HG03196 (cell line): ENCODE results near the gene POLDIP2.

Experiments
- ATAC-seq: cut with Tn5 transposase; IDR thresholded peaks from one replicate; pipeline ENCODE4 v1.9.1; 2021; ENCODE audit not compliant: unreplicated experiment

Gene POLDIP2, protein sequence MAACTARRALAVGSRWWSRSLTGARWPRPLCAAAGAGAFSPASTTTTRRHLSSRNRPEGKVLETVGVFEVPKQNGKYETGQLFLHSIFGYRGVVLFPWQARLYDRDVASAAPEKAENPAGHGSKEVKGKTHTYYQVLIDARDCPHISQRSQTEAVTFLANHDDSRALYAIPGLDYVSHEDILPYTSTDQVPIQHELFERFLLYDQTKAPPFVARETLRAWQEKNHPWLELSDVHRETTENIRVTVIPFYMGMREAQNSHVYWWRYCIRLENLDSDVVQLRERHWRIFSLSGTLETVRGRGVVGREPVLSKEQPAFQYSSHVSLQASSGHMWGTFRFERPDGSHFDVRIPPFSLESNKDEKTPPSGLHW

GRCh38 chr17:28357061-28357900 lies at the start of gene POLDIP2:
Gene POLDIP2, minus strand, starts transcription at chr17:28357527. Its CDS starts 79 bp downstream, at chr17:28357448.
- ATAC-seq, result peak; percentile 95

DNA sequence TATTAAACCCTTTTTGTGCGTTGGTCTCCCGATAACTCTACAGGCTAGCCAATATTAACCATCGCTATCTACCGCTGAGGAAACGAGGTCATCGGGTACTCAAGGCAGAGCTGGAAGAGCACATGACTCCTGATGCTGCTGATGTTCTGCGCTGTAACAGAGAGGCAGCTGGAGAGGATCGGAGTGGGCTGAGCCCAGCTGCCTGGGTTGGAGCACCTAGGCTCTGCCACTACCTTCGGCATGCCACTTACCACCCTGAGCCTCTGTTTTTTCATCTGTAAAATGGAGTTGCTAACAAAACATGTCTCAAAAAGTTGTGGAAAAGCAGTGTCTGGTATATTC lies 49.1 kb upstream of the POLDIP2 start:
- ATAC-seq, result no peak

GRCh38 chr17:28405632-28406472 lies 48.5 kb upstream of the POLDIP2 start, which contains the start of gene SLC46A1:
Gene SLC46A1, minus strand, starts transcription at chr17:28406212. Its CDS starts 98 bp downstream, at chr17:28406114.
- peak; percentile 46 for ATAC-seq

DNA sequence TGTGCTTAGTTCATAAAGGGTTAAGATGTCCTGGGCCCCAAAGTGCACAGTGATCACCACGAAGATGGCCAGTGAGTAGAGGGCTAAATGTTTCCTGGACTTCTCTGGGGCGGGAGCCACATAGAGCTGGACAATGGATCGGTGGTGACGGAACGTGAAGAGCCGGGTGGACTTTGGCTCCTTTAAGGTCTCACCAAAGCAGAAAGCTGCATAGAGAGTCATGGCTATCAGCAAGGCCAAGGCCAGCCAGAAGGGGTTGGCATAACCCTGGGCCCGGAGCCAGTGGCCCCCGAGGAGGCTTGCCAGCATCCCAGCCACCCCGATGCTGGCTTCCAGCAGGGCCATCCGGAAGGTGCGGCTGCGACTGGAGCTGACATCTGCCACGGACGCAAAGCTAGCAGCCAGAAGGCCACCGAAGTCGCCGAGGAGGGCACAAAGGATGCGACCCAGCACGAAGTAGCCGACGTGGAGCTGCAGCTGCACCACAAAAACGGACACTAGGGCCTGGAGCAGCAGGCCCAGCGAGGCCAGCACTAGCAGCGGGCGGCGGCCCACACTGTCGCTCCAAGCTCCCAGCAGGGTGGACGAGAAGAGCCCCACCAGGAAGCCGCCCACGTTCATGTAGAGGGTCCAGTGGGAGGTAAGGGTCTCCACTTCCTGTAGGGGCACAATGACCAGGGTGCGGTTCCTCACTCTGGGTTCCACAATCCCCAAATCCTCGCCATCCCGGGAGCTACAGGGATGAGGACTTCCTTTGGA lies 47.7 kb upstream of the POLDIP2 start:
- no peak for ATAC-seq

DNA sequence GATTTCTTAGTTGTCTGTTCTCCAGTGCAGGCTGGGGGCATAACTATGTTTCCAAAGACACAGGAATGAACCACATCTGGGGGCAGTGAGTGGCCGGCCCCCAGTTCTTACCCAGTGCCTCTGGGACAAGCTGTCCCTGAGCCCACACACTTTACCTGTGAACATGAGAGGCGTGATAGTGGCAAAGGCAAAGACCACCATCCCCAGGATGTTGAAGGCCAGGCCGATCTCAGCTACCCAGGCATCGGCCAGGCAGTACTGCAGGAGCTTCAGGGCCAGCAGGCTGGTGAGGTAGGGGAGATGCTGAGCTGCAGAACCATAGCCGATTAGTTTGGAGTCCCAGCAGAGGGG lies 47.1 kb upstream of the POLDIP2 start:
- no peak for ATAC-seq

GRCh38 chr17:28404007-28404406 lies 46.7 kb upstream of the POLDIP2 start:
- ATAC-seq, result no peak

DNA sequence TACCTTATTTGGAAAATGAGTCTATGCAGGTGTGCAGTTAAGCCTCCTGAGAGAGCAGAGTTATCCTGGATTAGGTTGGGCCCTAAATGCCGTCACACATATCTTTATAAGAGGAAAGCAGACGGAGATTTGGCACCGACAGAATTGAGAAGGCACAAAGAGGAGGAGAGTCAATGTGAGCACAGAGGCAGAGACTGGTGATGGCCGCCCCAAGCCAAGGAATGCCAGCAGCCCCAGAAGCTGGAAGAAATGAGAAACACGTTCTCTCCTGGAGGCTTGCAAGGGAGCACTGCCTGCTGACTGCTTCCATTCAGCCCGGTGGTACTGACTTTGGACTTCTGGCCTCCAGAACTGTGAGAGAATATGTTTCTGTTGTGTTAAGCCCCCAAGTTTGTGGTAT lies 45.5 kb upstream of the POLDIP2 start:
- ATAC-seq, result no peak

- ATAC-seq, result no peak
Observed at GRCh38 chr17:28402224-28402630, 44.9 kb upstream of the POLDIP2 start.

- no peak for ATAC-seq
Observed at GRCh38 chr17:28399808-28400207, 42.5 kb upstream of the POLDIP2 start.

- ATAC-seq, result no peak
Observed at GRCh38 chr17:28398280-28398981, 41.1 kb upstream of the POLDIP2 start.

DNA sequence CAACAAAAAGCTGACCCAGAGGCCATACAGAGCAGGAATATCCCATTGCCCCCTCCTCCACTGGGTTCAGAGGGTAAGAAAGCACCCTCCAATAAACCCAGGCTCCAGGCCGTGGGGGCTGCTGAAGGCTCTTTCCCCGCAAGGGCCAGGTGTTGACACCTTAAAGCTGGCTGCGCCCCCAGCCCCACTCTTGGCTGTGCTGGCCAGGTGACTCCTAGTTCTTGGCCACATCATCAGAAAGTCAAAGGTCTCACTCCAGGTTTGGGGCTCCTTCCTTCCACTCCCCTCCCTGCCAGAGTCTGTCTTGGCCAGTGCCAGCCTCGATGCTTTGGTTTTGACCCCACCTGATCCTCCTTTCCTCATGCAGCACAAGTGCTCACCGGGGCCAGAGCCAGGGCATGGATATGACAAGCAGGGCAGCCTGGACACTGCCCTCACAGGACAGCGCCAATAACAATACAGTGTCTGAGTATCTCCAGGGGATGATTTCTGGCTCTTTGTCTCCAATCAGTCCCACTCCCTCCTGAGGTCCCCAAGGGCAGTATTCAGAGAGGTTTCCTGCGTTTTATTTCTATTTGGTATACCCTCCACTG lies 40.5 kb upstream of the POLDIP2 start:
- ATAC-seq, result no peak

GRCh38 chr17:28397275-28397674 lies 39.9 kb upstream of the POLDIP2 start:
- ATAC-seq, result no peak

DNA sequence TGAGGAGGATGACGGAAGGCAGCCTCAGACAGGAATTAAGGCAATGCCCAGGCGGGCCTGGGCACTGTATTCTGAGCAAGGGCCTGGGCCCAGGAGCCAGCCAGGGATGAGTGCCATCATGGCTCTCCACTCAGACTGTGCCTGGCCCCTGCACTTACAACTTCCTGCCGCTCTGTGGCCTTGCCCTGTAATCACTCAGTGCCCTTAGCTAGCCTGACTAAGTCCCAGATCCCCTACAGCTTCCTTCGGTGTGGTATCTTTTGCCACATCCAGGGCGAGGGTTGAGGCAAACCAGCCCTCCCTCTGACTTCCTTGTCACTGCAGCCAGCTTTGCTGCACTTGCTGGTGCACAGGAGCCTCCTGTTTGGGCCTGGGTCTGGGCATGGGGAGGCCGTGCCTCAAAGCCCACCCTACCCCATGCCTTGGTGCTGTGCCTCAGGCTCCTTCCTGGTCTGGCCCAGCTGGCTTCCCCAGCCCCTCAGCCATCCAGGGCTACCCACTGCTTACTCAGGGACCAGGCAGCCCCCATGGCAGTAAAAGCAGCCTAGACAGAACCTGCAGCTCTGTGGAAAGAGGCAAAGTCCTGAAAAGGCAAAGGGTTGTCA lies 39.4 kb upstream of the POLDIP2 start:
- ATAC-seq, result no peak

DNA sequence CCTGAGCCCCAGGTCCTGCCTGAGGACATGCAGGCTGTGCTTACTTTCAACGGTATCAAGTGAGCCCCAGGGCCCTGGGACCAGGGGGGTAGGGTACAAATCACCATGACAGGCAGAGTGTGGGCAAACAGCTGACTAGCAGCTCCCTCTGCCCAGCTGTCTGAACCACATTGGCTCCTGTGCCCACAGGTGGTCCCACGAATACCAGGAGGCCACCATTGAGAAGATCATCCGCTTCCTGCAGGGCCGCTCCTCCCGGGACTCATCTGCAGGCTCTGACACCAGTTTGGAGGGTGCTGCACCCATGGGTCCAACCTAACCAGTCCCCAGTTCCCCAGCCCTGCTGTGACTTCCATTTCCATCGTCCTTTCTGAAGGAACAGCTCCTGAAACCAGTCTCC lies 38.6 kb upstream of the POLDIP2 start:
- no peak for ATAC-seq

- ATAC-seq, result no peak
Observed at GRCh38 chr17:28395426-28395825, 38.1 kb upstream of the POLDIP2 start.

- no peak for ATAC-seq
Observed at GRCh38 chr17:28394337-28395116, 37.2 kb upstream of the POLDIP2 start.

DNA sequence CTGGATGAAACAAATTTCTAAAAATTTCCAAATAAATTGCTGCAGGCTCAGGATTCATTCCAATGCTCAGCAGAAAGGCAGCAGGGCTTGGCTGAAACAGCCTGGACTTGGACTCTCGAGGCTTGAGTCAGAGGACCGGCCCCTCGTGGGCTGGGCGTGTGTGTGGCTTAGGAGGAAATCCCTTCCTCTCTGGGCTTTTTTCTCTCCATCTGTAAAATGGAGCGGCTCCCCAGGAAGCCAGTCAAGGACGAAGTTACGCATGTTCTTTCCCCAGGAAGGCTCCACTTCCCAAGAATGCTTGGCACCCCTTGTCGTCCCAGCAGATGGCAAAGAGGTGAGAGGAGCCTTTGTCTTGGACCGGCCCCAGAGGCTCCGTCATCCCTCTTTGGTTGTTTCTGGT lies 35.2 kb upstream of the POLDIP2 start:
- ATAC-seq, result no peak

DNA sequence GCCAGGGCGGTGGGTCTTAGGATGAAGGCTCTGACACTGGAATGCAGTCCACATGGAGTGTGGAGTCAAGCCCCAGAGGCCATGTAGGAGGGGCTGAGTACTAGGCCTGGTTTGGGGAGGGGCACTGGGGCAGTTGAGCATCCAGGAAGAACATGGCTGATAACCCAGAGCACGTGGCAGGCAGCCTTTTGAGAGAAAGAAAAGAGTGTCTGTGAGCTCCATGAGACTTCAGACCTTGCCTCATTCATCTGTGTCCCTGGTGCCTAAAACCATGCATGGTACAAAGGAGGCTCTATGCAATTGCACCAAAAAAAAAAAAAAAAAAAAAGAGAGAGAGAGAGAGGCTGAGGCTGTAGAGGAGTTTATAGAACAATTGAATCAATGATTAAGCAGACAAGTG lies 34.1 kb upstream of the POLDIP2 start:
- ATAC-seq, result no peak
